HEK293 (cell line): ENCODE measurements around the gene WARS2.

Source experiments
- CTCF ChIA-PET: fragments of 350-600 bp; formaldehyde crosslinking; extraction: SDS; loops from one replicate; lab custom pipeline; 2021; ENCODE audit warnings: antibody characterized with exemption; lab: Yijun Ruan, JAX
- POLR2A ChIA-PET: fragments of 300-600 bp; formaldehyde crosslinking; extraction: SDS; loops from one replicate; lab custom pipeline; 2020; ENCODE audit warnings: antibody characterized with exemption, inconsistent platforms; lab: Yijun Ruan, JAX
- H3K27ac ChIP-seq: fragments of 200-500 bp; sonication (Bioruptor generic); 2 replicates; pipeline ENCODE4 v1.5.1; 2014; ENCODE audit warnings: low read depth, low read length, control low read depth, inconsistent platforms; ENCODE audit errors: extremely low read depth
- H3K36me3 ChIP-seq, 2 experiments: fragments of 200-500 bp in 1 of 2; sonication (Bioruptor generic) in 1 of 2; 1 replicate in 1 of 2; 2 replicates in 1 of 2; pipeline ENCODE4 v1.5.1; 2014 to 2017; ENCODE audit warnings: inconsistent platforms in 2 of 2, low read length in 2 of 2; ENCODE audit not compliant: control insufficient read depth in 2 of 2, insufficient read depth in 1 of 2
- H3K4me1 ChIP-seq: fragments of 200-500 bp; sonication (Bioruptor generic); 2 replicates; pipeline ENCODE4 v1.5.1; 2014; ENCODE audit warnings: mild to moderate bottlenecking, low read length, inconsistent platforms; ENCODE audit not compliant: control insufficient read depth, insufficient read depth
- H3K4me3 ChIP-seq: 2 replicates; pipeline ENCODE4 v1.5.1; 2011; ENCODE audit warnings: low read depth, mild to moderate bottlenecking, control low read depth, low read length, moderate library complexity
- H3K9me3 ChIP-seq: fragments of 200-500 bp; sonication (Bioruptor generic); 2 replicates; pipeline ENCODE4 v1.5.1; 2014; ENCODE audit warnings: low read depth, low read length, inconsistent platforms; ENCODE audit not compliant: control insufficient read depth, insufficient read depth
- BCL11A ChIP-seq: fragments of 450-650 bp; formaldehyde crosslinking; IDR thresholded peaks from 2 replicates; pipeline ENCODE4 v1.5.1; 2016; ENCODE audit warnings: low read depth, missing biosample characterization, missing genetic modification characterization
- BCL11B ChIP-seq: fragments of 450-650 bp; formaldehyde crosslinking; IDR thresholded peaks from 2 replicates; pipeline ENCODE4 v1.5.1; 2016; ENCODE audit warnings: low read depth, missing biosample characterization, missing genetic modification characterization
- GLI2 ChIP-seq: fragments of 450-650 bp; formaldehyde crosslinking; IDR thresholded peaks from 2 replicates; pipeline ENCODE4; 2017; ENCODE audit warnings: missing biosample characterization, missing genetic modification characterization, low read depth, borderline replicate concordance
- HOXD13 ChIP-seq: sonication (generic); formaldehyde crosslinking; IDR thresholded peaks from 2 replicates; pipeline ENCODE4 v1.8.0; 2022; ENCODE audit warnings: missing genetic modification reagents, borderline replicate concordance
- IKZF3 ChIP-seq: fragments of 450-650 bp; IDR thresholded peaks from 2 replicates; pipeline ENCODE4 v1.5.0; 2018; ENCODE audit warnings: missing biosample characterization, mild to moderate bottlenecking, missing genetic modification characterization, moderate library complexity
- KLF9 ChIP-seq: fragments of 450-650 bp; formaldehyde crosslinking; IDR thresholded peaks from 2 replicates; pipeline ENCODE4 v1.5.1; 2016; ENCODE audit warnings: missing biosample characterization, missing genetic modification characterization, low read depth
- PBX3 ChIP-seq: sonication (generic); formaldehyde crosslinking; IDR thresholded peaks from 2 replicates; pipeline ENCODE4 v1.8.1; 2022; ENCODE audit warnings: mild to moderate bottlenecking, moderate library complexity, missing genetic modification reagents
- PRDM4 ChIP-seq: fragments of 450-650 bp; formaldehyde crosslinking; IDR thresholded peaks from 2 replicates; pipeline ENCODE4 v1.5.1; 2017; ENCODE audit warnings: missing biosample characterization, missing genetic modification characterization
- YY1 ChIP-seq: fragments of 450-650 bp; formaldehyde crosslinking; IDR thresholded peaks from 2 replicates; pipeline ENCODE4 v1.5.1; 2018; ENCODE audit warnings: missing biosample characterization, missing genetic modification characterization
- ZBTB20 ChIP-seq: fragments of 450-650 bp; formaldehyde crosslinking; IDR thresholded peaks from 2 replicates; pipeline ENCODE4 v1.5.1; 2016; ENCODE audit warnings: missing biosample characterization, missing genetic modification characterization
- ZNF112 ChIP-seq: fragments of 450-650 bp; formaldehyde crosslinking; IDR thresholded peaks from 2 replicates; pipeline ENCODE4 v1.5.0; 2017; ENCODE audit warnings: missing biosample characterization, missing genetic modification characterization
- ZNF132 ChIP-seq: fragments of 450-650 bp; formaldehyde crosslinking; IDR thresholded peaks from 2 replicates; pipeline ENCODE4 v1.5.1; 2017; ENCODE audit warnings: missing biosample characterization, missing genetic modification characterization, borderline replicate concordance
- ZNF2 ChIP-seq: fragments of 450-650 bp; formaldehyde crosslinking; IDR thresholded peaks from 2 replicates; pipeline ENCODE4 v1.5.1; 2016; ENCODE audit warnings: missing biosample characterization, missing genetic modification characterization
- ZNF214 ChIP-seq: fragments of 450-650 bp; formaldehyde crosslinking; IDR thresholded peaks from 2 replicates; pipeline ENCODE4 v1.5.1; 2017; ENCODE audit warnings: missing biosample characterization, mild to moderate bottlenecking, missing genetic modification characterization, borderline replicate concordance
- ZNF23 ChIP-seq: fragments of 450-650 bp; formaldehyde crosslinking; IDR thresholded peaks from 2 replicates; pipeline ENCODE4 v1.5.1; 2016; ENCODE audit warnings: missing biosample characterization, missing genetic modification characterization, borderline replicate concordance
- ZNF266 ChIP-seq: fragments of 450-650 bp; formaldehyde crosslinking; IDR thresholded peaks from 2 replicates; pipeline ENCODE4 v1.5.1; 2016; ENCODE audit warnings: missing biosample characterization, missing genetic modification characterization, low read depth
- ZNF302 ChIP-seq: fragments of 450-650 bp; formaldehyde crosslinking; IDR thresholded peaks from 2 replicates; pipeline ENCODE4 v1.5.1; 2016; ENCODE audit warnings: missing biosample characterization, missing genetic modification characterization, low read depth
- ZNF366 ChIP-seq: fragments of 450-650 bp; formaldehyde crosslinking; conservative IDR thresholded peaks from 2 replicates; pipeline ENCODE4 v1.5.1; 2016; ENCODE audit warnings: missing biosample characterization, missing genetic modification characterization
- ZNF37A ChIP-seq: fragments of 450-650 bp; IDR thresholded peaks from 2 replicates; pipeline ENCODE4 v1.5.1; 2018; ENCODE audit warnings: missing biosample characterization, missing genetic modification characterization
- ZNF394 ChIP-seq: fragments of 450-650 bp; formaldehyde crosslinking; IDR thresholded peaks from 2 replicates; pipeline ENCODE4 v1.5.1; 2016; ENCODE audit warnings: missing biosample characterization, missing genetic modification characterization, mild to moderate bottlenecking, moderate library complexity, borderline replicate concordance
- ZNF398 ChIP-seq: fragments of 450-650 bp; formaldehyde crosslinking; IDR thresholded peaks from 2 replicates; pipeline ENCODE4 v1.5.1; 2017; ENCODE audit warnings: missing biosample characterization, missing genetic modification characterization
- ZNF513 ChIP-seq: fragments of 450-650 bp; IDR thresholded peaks from 2 replicates; pipeline ENCODE4 v1.5.1; 2018; ENCODE audit warnings: missing biosample characterization, missing genetic modification characterization
- ZNF521 ChIP-seq: fragments of 450-650 bp; formaldehyde crosslinking; IDR thresholded peaks from 2 replicates; pipeline ENCODE4 v1.5.1; 2017; ENCODE audit warnings: missing biosample characterization, mild to moderate bottlenecking, missing genetic modification characterization
- ZNF560 ChIP-seq: fragments of 450-650 bp; formaldehyde crosslinking; IDR thresholded peaks from 2 replicates; pipeline ENCODE4 v1.5.1; 2017; ENCODE audit warnings: missing biosample characterization, missing genetic modification characterization, borderline replicate concordance
- ZNF660 ChIP-seq: fragments of 450-650 bp; IDR thresholded peaks from 2 replicates; pipeline ENCODE4 v1.5.1; 2018; ENCODE audit warnings: missing biosample characterization, mild to moderate bottlenecking, missing genetic modification characterization
- ZNF701 ChIP-seq: fragments of 450-650 bp; formaldehyde crosslinking; IDR thresholded peaks from 2 replicates; pipeline ENCODE4 v1.5.1; 2016; ENCODE audit warnings: missing biosample characterization, missing genetic modification characterization
- ZNF768 ChIP-seq: fragments of 450-650 bp; formaldehyde crosslinking; IDR thresholded peaks from 2 replicates; pipeline ENCODE4 v1.5.1; 2018; ENCODE audit warnings: missing biosample characterization, mild to moderate bottlenecking, missing genetic modification characterization
- ZSCAN30 ChIP-seq: fragments of 450-650 bp; IDR thresholded peaks from 2 replicates; pipeline ENCODE4 v1.5.1; 2018; ENCODE audit warnings: missing biosample characterization, mild to moderate bottlenecking, missing genetic modification characterization, moderate library complexity
- TF ChIP-seq, protein P1 (sequence below): fragments of 450-650 bp; formaldehyde crosslinking; IDR thresholded peaks from 2 replicates; pipeline ENCODE4 v1.5.1; 2016; ENCODE audit warnings: missing biosample characterization, missing genetic modification characterization

Gene WARS2

GRCh38 chr1:119147661-119148090, 7.2 kb upstream of the WARS2 start:
- TF ChIP-seq BCL11B (tag by site-specific recombination) (no peak), GLI2 (tag by site-specific recombination) (no peak), ZNF214 (tag by site-specific recombination) (no peak), ZNF660 (tag by site-specific recombination) (no peak), ZNF112 (no peak), ZNF366 (no peak), ZNF560 (tag by site-specific recombination) (no peak), ZSCAN30 (no peak), ZNF302 (tag by site-specific recombination) (no peak), ZNF266 (no peak), ZNF513 (no peak), HOXD13 (CRISPR knock-in tag) (no peak), ZNF398 (tag by site-specific recombination) (no peak), ZNF768 (no peak), ZNF2 (tag by site-specific recombination) (no peak), YY1 (tag by site-specific recombination) (no peak), ZNF521 (tag by site-specific recombination) (no peak)
- TF ChIP-seq, all 188 proteins: peak for 0
- ChIA-PET CTCF (no interaction called here), POLR2A (no interaction called here)
- no peak overlapping the region for H3K27ac ChIP-seq
- no peak overlapping the region for H3K4me3 ChIP-seq
- H3K4me1 ChIP-seq = no peaks in the 10 kb centered on the region
- peaks cover 0 to 37% of the 10 kb centered on the region in 2 experiments; a peak in 2 of 3 replicates for H3K36me3 ChIP-seq
- H3K9me3 ChIP-seq = no peaks in the 10 kb centered on the region

DNA sequence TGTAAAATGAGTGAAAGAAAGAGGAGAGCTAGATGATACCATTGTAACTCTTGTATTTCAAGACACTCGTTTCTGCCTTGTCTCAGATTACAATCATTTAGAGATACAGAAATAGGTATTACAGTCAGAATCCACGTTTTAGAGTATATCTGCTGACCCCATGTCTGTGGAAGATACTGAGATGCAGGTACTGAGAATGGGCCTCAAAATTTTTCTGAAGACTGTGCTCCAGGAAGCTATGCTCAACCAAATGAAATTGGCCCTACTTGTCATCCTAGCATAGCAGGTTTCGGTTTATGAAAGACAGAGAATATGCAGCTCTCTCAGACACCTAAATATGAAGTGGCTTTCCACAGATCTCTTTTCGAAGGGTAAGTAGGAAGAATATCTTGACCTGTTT, 6.0 kb upstream of the WARS2 start:
- Histone ChIP-seq H3K9me3 (no peaks in the 10 kb centered on the region), H3K4me1 (no peaks in the 10 kb centered on the region), H3K27ac (no peak overlapping the region), H3K4me3 (no peak overlapping the region), H3K36me3 (peaks cover 0 to 37% of the 10 kb centered on the region in 2 experiments; a peak in 2 of 3 replicates)
- ChIA-PET CTCF (interaction anchor here (0.6 kb wide), 1 partner anchor 38 kb away, joined by 5 read pairs; no protein-coding TSS in a partner anchor), POLR2A (no interaction called here)
- TF ChIP-seq PBX3 = no peak
- no peak for TF ChIP-seq ZNF37A (tag by site-specific recombination)
- no peak for TF ChIP-seq ZNF132 (tag by site-specific recombination)
- TF ChIP-seq ZNF701 = no peak
- TF ChIP-seq KLF9 (tag by site-specific recombination) = no peak
- no peak for TF ChIP-seq IKZF3 (tag by site-specific recombination)
- TF ChIP-seq PRDM4 (tag by site-specific recombination) = no peak
- no peak for TF ChIP-seq ZNF521 (tag by site-specific recombination)
- TF ChIP-seq BCL11A (tag by site-specific recombination) = no peak
- TF ChIP-seq, protein P1, sequence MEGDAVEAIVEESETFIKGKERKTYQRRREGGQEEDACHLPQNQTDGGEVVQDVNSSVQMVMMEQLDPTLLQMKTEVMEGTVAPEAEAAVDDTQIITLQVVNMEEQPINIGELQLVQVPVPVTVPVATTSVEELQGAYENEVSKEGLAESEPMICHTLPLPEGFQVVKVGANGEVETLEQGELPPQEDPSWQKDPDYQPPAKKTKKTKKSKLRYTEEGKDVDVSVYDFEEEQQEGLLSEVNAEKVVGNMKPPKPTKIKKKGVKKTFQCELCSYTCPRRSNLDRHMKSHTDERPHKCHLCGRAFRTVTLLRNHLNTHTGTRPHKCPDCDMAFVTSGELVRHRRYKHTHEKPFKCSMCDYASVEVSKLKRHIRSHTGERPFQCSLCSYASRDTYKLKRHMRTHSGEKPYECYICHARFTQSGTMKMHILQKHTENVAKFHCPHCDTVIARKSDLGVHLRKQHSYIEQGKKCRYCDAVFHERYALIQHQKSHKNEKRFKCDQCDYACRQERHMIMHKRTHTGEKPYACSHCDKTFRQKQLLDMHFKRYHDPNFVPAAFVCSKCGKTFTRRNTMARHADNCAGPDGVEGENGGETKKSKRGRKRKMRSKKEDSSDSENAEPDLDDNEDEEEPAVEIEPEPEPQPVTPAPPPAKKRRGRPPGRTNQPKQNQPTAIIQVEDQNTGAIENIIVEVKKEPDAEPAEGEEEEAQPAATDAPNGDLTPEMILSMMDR (tag by site-specific recombination) = no peak
- no peak for TF ChIP-seq ZNF23 (tag by site-specific recombination)
- TF ChIP-seq ZBTB20 (tag by site-specific recombination) = no peak
- TF ChIP-seq ZNF394 (tag by site-specific recombination) = no peak
